A549 (cell line): ENCODE data around the gene SMG5.

ENCODE experiments used
- CTCF ChIP-seq: fragments of >200 bp; sonication (Bioruptor Twin); formaldehyde crosslinking; IDR thresholded peaks from 3 replicates; pipeline ENCODE4 v1.5.1; 2016
- E2F6 ChIP-seq: IDR thresholded peaks from 2 replicates; pipeline ENCODE4 v1.6.1; 2012; ENCODE audit warnings: low read depth, borderline replicate concordance
- EHF ChIP-seq: fragments of 250-450 bp; sonication (Bioruptor Pico); IDR thresholded peaks from 2 replicates; pipeline ENCODE4 v1.5.0; 2020; ENCODE audit warnings: mild to moderate bottlenecking
- EP300 ChIP-seq, 2 experiments: fragments of >200 bp; sonication (Bioruptor Twin); formaldehyde crosslinking; IDR thresholded peaks; 2 replicates in 1 of 2; 3 replicates in 1 of 2; pipeline ENCODE4 v1.6.1; 2016 to 2017
- KDM5A ChIP-seq: fragments of 200-600 bp; sonication (generic); IDR thresholded peaks from 2 replicates; pipeline ENCODE4 v1.6.1; 2016; ENCODE audit warnings: antibody characterized with exemption, mild to moderate bottlenecking
- MAX ChIP-seq: IDR thresholded peaks from 2 replicates; pipeline ENCODE4 v1.6.1; 2012
- MAZ ChIP-seq: fragments of 150-350 bp; IDR thresholded peaks from 2 replicates; pipeline ENCODE4 v1.6.1; 2014; ENCODE audit warnings: antibody characterized with exemption, low read depth, low read length, borderline replicate concordance
- POLR2A ChIP-seq: IDR thresholded peaks from 2 replicates; pipeline ENCODE4 v1.6.1; 2012; ENCODE audit warnings: mild to moderate bottlenecking, low read length
- POLR2AphosphoS2 ChIP-seq: conservative IDR thresholded peaks from 2 replicates; pipeline ENCODE4 v1.6.1; 2012; ENCODE audit warnings: low read length, improper control_type of control experiment, inconsistent platforms
- RAD21 ChIP-seq, 2 experiments: fragments of >200 bp in 1 of 2; sonication (Bioruptor Twin) in 1 of 2; formaldehyde crosslinking in 1 of 2; IDR thresholded peaks in 1 of 2; conservative IDR thresholded peaks in 1 of 2; 2 replicates in 1 of 2; 3 replicates in 1 of 2; pipeline ENCODE4 v1.6.1; 2012 to 2018; ENCODE audit warnings: inconsistent platforms in 1 of 2
- RCOR1 ChIP-seq: fragments of 150-350 bp; IDR thresholded peaks from 2 replicates; pipeline ENCODE4 v1.6.1; 2014; ENCODE audit warnings: antibody characterized with exemption, low read length, low read depth
- REST ChIP-seq: fragments of 200-600 bp; sonication (generic); IDR thresholded peaks from 2 replicates; pipeline ENCODE4 v1.6.1; 2016; ENCODE audit warnings: antibody characterized with exemption, mild to moderate bottlenecking, moderate library complexity

GRCh38 chr1:156295391-156295947, 12.8 kb upstream of the SMG5 start, which contains the start of gene GLMP:
- TF ChIP-seq CTCF: no peak
- TF ChIP-seq RAD21 (conservative IDR thresholded peaks at IDR 0.05 in 1 of 2, IDR thresholded peaks at IDR 0.05 in 1 of 2): no peak
- no peak for TF ChIP-seq MAZ
- no peak for TF ChIP-seq POLR2AphosphoS2
- peak; percentile 62 for TF ChIP-seq POLR2A
- TF ChIP-seq REST: no peak
- peak; percentile 55; the same call in 1 of the 2 replicates for TF ChIP-seq E2F6
- TF ChIP-seq EP300 (IDR thresholded peaks at IDR 0.05): no peak
- TF ChIP-seq KDM5A: peak; percentile 87
- TF ChIP-seq MAX: peak; percentile 67; the same call in 1 of the 2 replicates
- no peak for TF ChIP-seq EHF (CRISPR knock-in tag)
- no peak for TF ChIP-seq RCOR1
